GM23338 (cell line): ENCODE measurements around the gene FKBP7. TPM values are rescaled to one million over a fixed set of nuclear protein-coding genes. Genes with fewer than 3 reads are reported as not detected.

Experiments used
- ATAC-seq: fragments of 200-7000 bp; cut with Tn5 transposase; 3 replicates; pipeline ENCODE4 v1.9.1; 2020
- DNase-seq: peaks from one replicate; pipeline ENCODE4 v3.0.0-alpha.2; 2015; ENCODE audit warnings: low spot score
- H2AFZ ChIP-seq: fragments of 200-600 bp; sonication (generic); 2 replicates; pipeline ENCODE4 v1.8.0; 2016; ENCODE audit warnings: antibody characterized with exemption, mild to moderate bottlenecking, moderate library complexity
- H3F3A ChIP-seq: fragments of 200-600 bp; sonication (generic); replicated peaks from 2 replicates; pipeline ENCODE4 v1.8.0; 2017; ENCODE audit warnings: antibody characterized with exemption, mixed run types, low read depth
- H3K27ac ChIP-seq: fragments of 200-600 bp; sonication (generic); 2 replicates; pipeline ENCODE4 v1.6.1; 2016; ENCODE audit warnings: low read depth
- H3K27me3 ChIP-seq: fragments of 200-600 bp; sonication (generic); 2 replicates; pipeline ENCODE4 v1.8.0; 2016; ENCODE audit warnings: mild to moderate bottlenecking, mixed run types, moderate library complexity; ENCODE audit not compliant: insufficient read depth
- H3K36me3 ChIP-seq: fragments of 200-600 bp; sonication (generic); 2 replicates; pipeline ENCODE4 v1.8.0; 2016; ENCODE audit warnings: mild to moderate bottlenecking; ENCODE audit not compliant: insufficient read depth
- H3K4me1 ChIP-seq: fragments of 200-600 bp; sonication (generic); 2 replicates; pipeline ENCODE4 v1.8.0; 2016; ENCODE audit warnings: mild to moderate bottlenecking, moderate library complexity; ENCODE audit not compliant: insufficient read depth
- H3K4me2 ChIP-seq: fragments of 200-600 bp; sonication (generic); 2 replicates; pipeline ENCODE4 v1.7.1; 2017; ENCODE audit warnings: mixed run types
- H3K4me3 ChIP-seq: fragments of 200-600 bp; sonication (generic); 2 replicates; pipeline ENCODE4 v1.6.1; 2016; ENCODE audit warnings: mixed run types
- H3K79me2 ChIP-seq: fragments of 200-600 bp; sonication (generic); replicated peaks from 2 replicates; pipeline ENCODE4 v1.8.0; 2017; ENCODE audit warnings: mild to moderate bottlenecking; ENCODE audit not compliant: insufficient read depth
- H3K9me2 ChIP-seq: fragments of 200-600 bp; sonication (generic); 2 replicates; pipeline ENCODE4 v1.8.0; 2017; ENCODE audit not compliant: insufficient read depth
- H4K20me1 ChIP-seq: fragments of 200-600 bp; sonication (generic); replicated peaks from 2 replicates; pipeline ENCODE4 v1.8.0; 2017; ENCODE audit warnings: mild to moderate bottlenecking; ENCODE audit not compliant: insufficient read depth
- H3K27ac Mint-ChIP-seq: 2 replicates; pipeline ENCODE4 v1.8.0; 2020; ENCODE audit warnings: inconsistent platforms, mild to moderate bottlenecking, moderate library complexity, mixed read lengths
- H3K27me3 Mint-ChIP-seq: 3 replicates; pipeline ENCODE4 v1.8.0; 2022; ENCODE audit warnings: low read depth, mild to moderate bottlenecking, moderate library complexity, mixed read lengths, inconsistent platforms; ENCODE audit not compliant: insufficient read depth, poor library complexity
- H3K36me3 Mint-ChIP-seq: 3 replicates; pipeline ENCODE4 v1.8.0; 2021; ENCODE audit warnings: low read depth, mild to moderate bottlenecking, inconsistent platforms, moderate library complexity, mixed read lengths
- H3K4me1 Mint-ChIP-seq: 3 replicates; pipeline ENCODE4 v1.8.0; 2020; ENCODE audit warnings: mild to moderate bottlenecking, inconsistent platforms, mixed read lengths
- H3K4me3 Mint-ChIP-seq: 3 replicates; pipeline ENCODE4 v1.8.0; 2021; ENCODE audit warnings: moderate library complexity, mild to moderate bottlenecking, inconsistent platforms, mixed read lengths
- H3K9me3 Mint-ChIP-seq: 3 replicates; pipeline ENCODE4 v1.8.0; 2020; ENCODE audit warnings: moderate library complexity, mild to moderate bottlenecking, inconsistent platforms, mixed read lengths
- CREB1 ChIP-seq: fragments of 250-450 bp; sonication (Bioruptor Pico); IDR thresholded peaks from 2 replicates; pipeline ENCODE4 v1.5.0; 2020; ENCODE audit warnings: low read depth, mild to moderate bottlenecking, moderate library complexity
- JUNB ChIP-seq: IDR thresholded peaks from one replicate; pipeline ENCODE4 v1.6.1; 2016; ENCODE audit warnings: antibody characterized with exemption; ENCODE audit not compliant: unreplicated experiment
- REST ChIP-seq: IDR thresholded peaks from one replicate; pipeline ENCODE4 v1.6.1; 2018; ENCODE audit warnings: antibody characterized with exemption; ENCODE audit not compliant: unreplicated experiment
- STAT1 ChIP-seq: IDR thresholded peaks from one replicate; pipeline ENCODE4 v1.6.1; 2016; ENCODE audit warnings: antibody characterized with exemption; ENCODE audit not compliant: unreplicated experiment
- ZNF331 ChIP-seq: fragments of 250-450 bp; sonication (Bioruptor Pico); IDR thresholded peaks from 2 replicates; pipeline ENCODE4 v1.5.0; 2020; ENCODE audit warnings: low read depth, mild to moderate bottlenecking, moderate library complexity
- ZNF462 ChIP-seq: fragments of 250-450 bp; sonication (Bioruptor Pico); IDR thresholded peaks from 2 replicates; pipeline ENCODE4 v1.5.0; 2020; ENCODE audit warnings: mild to moderate bottlenecking, moderate library complexity
- polyA plus RNA-seq: library from polyadenylated mRNA; unstranded; fragments of >200 nt; fragmentation: Nextera tagmentation; extraction: Ambion mirVana; gene quantifications from 2 replicates; pipeline ENCODE4 v1.2.1, GENCODE V29; 2016
- total RNA-seq: library from RNA; depleted of rRNA; stranded (reverse); fragments of >200 nt; shearing (Covaris generic); gene quantifications from 2 replicates; pipeline ENCODE4 v1.2.3, GENCODE V29; 2014

The FKBP7 gene
- total and polyA plus RNA-seq, 2 experiments from 2014 or later, result 8.3 to 9.0 TPM

- TF ChIP-seq ZNF462 (no peak), REST (no peak), ZNF331 (no peak)
Observed at GRCh38 chr2:178499640-178500039, 21.2 kb upstream of the FKBP7 start (continued).

- no peak overlapping the region for H2AFZ ChIP-seq
- H3F3A ChIP-seq, result no peaks in the 10 kb centered on the region
- H3K36me3 Mint-ChIP-seq, result peaks cover 26% of the 10 kb centered on the region
- DNase-seq, result no peak
- no peaks in the 10 kb centered on the region for H4K20me1 ChIP-seq
- no peak overlapping the region for H3K27ac Mint-ChIP-seq
- no peaks in the 10 kb centered on the region for H3K9me2 ChIP-seq
- H3K4me3 Mint-ChIP-seq, result no peak overlapping the region
- no peaks in the 10 kb centered on the region for H3K9me3 Mint-ChIP-seq
- H3K27me3 Mint-ChIP-seq, result no peaks in the 10 kb centered on the region
- no peak overlapping the region for H3K4me2 ChIP-seq
- H3K4me3 ChIP-seq, result no peak overlapping the region
- no peaks in the 10 kb centered on the region for H3K27me3 ChIP-seq
- H3K27ac ChIP-seq, result no peak overlapping the region
- peaks cover 12% of the 10 kb centered on the region for H3K36me3 ChIP-seq
- no peak for ATAC-seq
- no peaks in the 10 kb centered on the region for H3K4me1 Mint-ChIP-seq
- H3K79me2 ChIP-seq, result no peaks in the 10 kb centered on the region
- no peaks in the 10 kb centered on the region for H3K4me1 ChIP-seq
- TF ChIP-seq REST (no peak), STAT1 (no peak), CREB1 (CRISPR knock-in tag) (no peak), JUNB (no peak), ZNF331 (no peak)
Observed at GRCh38 chr2:178498137-178498536, 19.7 kb upstream of the FKBP7 start.
